DOHH2 (cell line): Measurements from ENCODE around the gene PRKCD.

Experiments used
- EZH2phosphoT487 ChIP-seq: fragments of 200-600 bp; sonication (generic); IDR thresholded peaks from 2 replicates; pipeline ENCODE4 v1.6.1; 2017; ENCODE audit warnings: borderline replicate concordance, mild to moderate bottlenecking, antibody characterized with exemption, low read length, moderate library complexity, mixed read lengths
- TF ChIP-seq, protein P1 (sequence below): fragments of 200-600 bp; sonication (generic); IDR thresholded peaks from one replicate; pipeline ENCODE4 v1.5.1; 2014; ENCODE audit warnings: antibody characterized with exemption, mild to moderate bottlenecking, low read depth, low read length; ENCODE audit not compliant: poor library complexity, severe bottlenecking

DNA sequence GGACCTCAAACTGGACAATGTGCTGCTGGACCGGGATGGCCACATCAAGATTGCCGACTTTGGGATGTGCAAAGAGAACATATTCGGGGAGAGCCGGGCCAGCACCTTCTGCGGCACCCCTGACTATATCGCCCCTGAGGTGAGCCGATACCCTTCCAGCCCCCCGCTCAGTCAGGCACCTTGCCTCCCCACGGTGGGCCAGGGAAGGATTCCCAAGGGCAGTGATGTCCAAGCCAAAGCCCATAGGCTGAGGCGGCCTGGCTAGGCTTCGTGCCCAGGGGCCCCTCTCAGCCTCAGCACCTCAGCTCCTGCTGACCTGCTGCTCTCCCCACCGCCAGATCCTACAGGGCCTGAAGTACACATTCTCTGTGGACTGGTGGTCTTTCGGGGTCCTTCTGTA, 27.7 kb downstream of the PRKCD start:
- TF ChIP-seq, protein P1, sequence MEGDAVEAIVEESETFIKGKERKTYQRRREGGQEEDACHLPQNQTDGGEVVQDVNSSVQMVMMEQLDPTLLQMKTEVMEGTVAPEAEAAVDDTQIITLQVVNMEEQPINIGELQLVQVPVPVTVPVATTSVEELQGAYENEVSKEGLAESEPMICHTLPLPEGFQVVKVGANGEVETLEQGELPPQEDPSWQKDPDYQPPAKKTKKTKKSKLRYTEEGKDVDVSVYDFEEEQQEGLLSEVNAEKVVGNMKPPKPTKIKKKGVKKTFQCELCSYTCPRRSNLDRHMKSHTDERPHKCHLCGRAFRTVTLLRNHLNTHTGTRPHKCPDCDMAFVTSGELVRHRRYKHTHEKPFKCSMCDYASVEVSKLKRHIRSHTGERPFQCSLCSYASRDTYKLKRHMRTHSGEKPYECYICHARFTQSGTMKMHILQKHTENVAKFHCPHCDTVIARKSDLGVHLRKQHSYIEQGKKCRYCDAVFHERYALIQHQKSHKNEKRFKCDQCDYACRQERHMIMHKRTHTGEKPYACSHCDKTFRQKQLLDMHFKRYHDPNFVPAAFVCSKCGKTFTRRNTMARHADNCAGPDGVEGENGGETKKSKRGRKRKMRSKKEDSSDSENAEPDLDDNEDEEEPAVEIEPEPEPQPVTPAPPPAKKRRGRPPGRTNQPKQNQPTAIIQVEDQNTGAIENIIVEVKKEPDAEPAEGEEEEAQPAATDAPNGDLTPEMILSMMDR, result no peak
- TF ChIP-seq EZH2phosphoT487, result no peak
